DND-41 (cell line): ENCODE data around the gene SMAGP.

Experiments used
- EZH2 ChIP-seq: IDR thresholded peaks from 3 replicates; pipeline ENCODE4 v1.6.1; 2012; ENCODE audit warnings: borderline replicate concordance, low read depth, mild to moderate bottlenecking, moderate library complexity, low read length, inconsistent platforms; ENCODE audit not compliant: severe bottlenecking
- TF ChIP-seq, protein P1 (sequence below): IDR thresholded peaks from 2 replicates; pipeline ENCODE4 v1.5.1; 2012; ENCODE audit warnings: borderline replicate concordance, low read length, moderate library complexity, mild to moderate bottlenecking; ENCODE audit not compliant: poor library complexity, severe bottlenecking; ENCODE audit errors: extremely low read depth

DNA sequence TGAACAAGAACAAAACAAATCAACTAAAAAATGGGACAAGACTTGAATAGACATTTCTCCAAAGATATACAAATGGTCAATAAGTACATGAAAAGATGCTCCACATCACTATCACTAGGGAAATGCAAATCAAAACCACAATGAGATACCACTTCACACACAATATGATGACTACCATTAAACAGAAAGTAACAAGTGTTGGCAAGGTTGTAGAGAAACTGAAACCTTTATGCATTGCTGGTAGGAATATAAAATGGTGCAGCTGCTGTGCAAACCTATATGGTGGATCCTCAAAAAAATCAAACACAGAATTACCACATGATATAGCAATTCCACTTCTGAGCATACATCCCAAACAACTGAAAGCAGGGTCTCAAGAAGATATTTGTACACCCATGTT, 5.2 kb downstream of the SMAGP start:
- TF ChIP-seq, protein P1, sequence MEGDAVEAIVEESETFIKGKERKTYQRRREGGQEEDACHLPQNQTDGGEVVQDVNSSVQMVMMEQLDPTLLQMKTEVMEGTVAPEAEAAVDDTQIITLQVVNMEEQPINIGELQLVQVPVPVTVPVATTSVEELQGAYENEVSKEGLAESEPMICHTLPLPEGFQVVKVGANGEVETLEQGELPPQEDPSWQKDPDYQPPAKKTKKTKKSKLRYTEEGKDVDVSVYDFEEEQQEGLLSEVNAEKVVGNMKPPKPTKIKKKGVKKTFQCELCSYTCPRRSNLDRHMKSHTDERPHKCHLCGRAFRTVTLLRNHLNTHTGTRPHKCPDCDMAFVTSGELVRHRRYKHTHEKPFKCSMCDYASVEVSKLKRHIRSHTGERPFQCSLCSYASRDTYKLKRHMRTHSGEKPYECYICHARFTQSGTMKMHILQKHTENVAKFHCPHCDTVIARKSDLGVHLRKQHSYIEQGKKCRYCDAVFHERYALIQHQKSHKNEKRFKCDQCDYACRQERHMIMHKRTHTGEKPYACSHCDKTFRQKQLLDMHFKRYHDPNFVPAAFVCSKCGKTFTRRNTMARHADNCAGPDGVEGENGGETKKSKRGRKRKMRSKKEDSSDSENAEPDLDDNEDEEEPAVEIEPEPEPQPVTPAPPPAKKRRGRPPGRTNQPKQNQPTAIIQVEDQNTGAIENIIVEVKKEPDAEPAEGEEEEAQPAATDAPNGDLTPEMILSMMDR: no peak
- TF ChIP-seq EZH2: no peak
